Fibroblast of lung (primary cell): ENCODE measurements around the gene ADARB1. TPM values are rescaled to one million over a fixed set of nuclear protein-coding genes. Genes with fewer than 3 reads are reported as not detected.

Experiments
- DNase-seq, 2 donors: peaks; one replicate each; pipeline versions ENCODE4 v3.0.0 to v3.0.0-alpha.2; 2010; ENCODE audit warnings: low read depth in 2 of 2
- H2AFZ ChIP-seq: 2 replicates; pipeline ENCODE4 v1.5.1; 2012; ENCODE audit warnings: low read length, control low read depth, inconsistent platforms
- H3K27ac ChIP-seq: 2 replicates; pipeline ENCODE4 v1.5.1; 2011; ENCODE audit warnings: low read length, control low read depth; ENCODE audit not compliant: insufficient read depth
- H3K27me3 ChIP-seq: 2 replicates; pipeline ENCODE4 v1.5.1; 2011; ENCODE audit warnings: mild to moderate bottlenecking, low read length; ENCODE audit not compliant: control insufficient read depth, insufficient read depth
- H3K36me3 ChIP-seq: 2 replicates; pipeline ENCODE4 v1.5.1; 2011; ENCODE audit warnings: low read length; ENCODE audit not compliant: control insufficient read depth, insufficient read depth
- H3K4me1 ChIP-seq: 2 replicates; pipeline ENCODE4 v1.5.1; 2011; ENCODE audit warnings: low read length; ENCODE audit not compliant: control insufficient read depth, insufficient read depth; ENCODE audit errors: extremely low read depth
- H3K4me2 ChIP-seq: 2 replicates; pipeline ENCODE4 v1.5.1; 2011; ENCODE audit warnings: low read length, control low read depth; ENCODE audit not compliant: insufficient read depth; ENCODE audit errors: extremely low read depth
- H3K4me3 ChIP-seq, 4 experiments: fragments of 200-600 bp in 1 of 4; sonication (generic) in 1 of 4; replicated peaks in 1 of 4; 2 replicates each; pipeline ENCODE4 v1.5.1; 2011 to 2016; ENCODE audit warnings: low read length in 4 of 4, low read depth in 3 of 4, mild to moderate bottlenecking in 3 of 4, control low read depth in 2 of 4, inconsistent platforms in 1 of 4, mixed read lengths in 1 of 4; ENCODE audit not compliant: insufficient read depth in 1 of 4; ENCODE audit errors: control extremely low read depth in 1 of 4
- H3K79me2 ChIP-seq: 2 replicates; pipeline ENCODE4 v1.5.1; 2012; ENCODE audit warnings: mild to moderate bottlenecking, low read length, inconsistent platforms; ENCODE audit not compliant: control insufficient read depth, insufficient read depth
- H3K9ac ChIP-seq: 2 replicates; pipeline ENCODE4 v1.5.1; 2011; ENCODE audit warnings: mild to moderate bottlenecking, low read length, control low read depth; ENCODE audit not compliant: insufficient read depth
- H3K9me3 ChIP-seq: 2 replicates; pipeline ENCODE4 v1.5.1; 2012; ENCODE audit warnings: low read depth, low read length; ENCODE audit not compliant: control insufficient read depth, insufficient read depth
- H4K20me1 ChIP-seq: 2 replicates; pipeline ENCODE4 v1.5.1; 2011; ENCODE audit warnings: low read length; ENCODE audit not compliant: control insufficient read depth, insufficient read depth; ENCODE audit errors: extremely low read depth
- CTCF ChIP-seq, 2 donors: IDR thresholded peaks in 1 of 2; conservative IDR thresholded peaks in 1 of 2; 1 replicate in 1 of 2; 2 replicates in 1 of 2; pipeline ENCODE4 v1.5.1; 2011 to 2012; ENCODE audit warnings: low read length in 2 of 2, control low read depth in 1 of 2, inconsistent platforms in 1 of 2, low read depth in 1 of 2, mild to moderate bottlenecking in 1 of 2
- EZH2 ChIP-seq: IDR thresholded peaks from 2 replicates; pipeline ENCODE4 v1.5.1; 2012; ENCODE audit warnings: low read length, control low read depth, mild to moderate bottlenecking; ENCODE audit errors: missing control alignments
- polyA plus RNA-seq, 2 donors: library from polyadenylated mRNA; depleted of rRNA in 1 of 2; stranded (reverse) in 1 of 2; unstranded in 1 of 2; fragments of >200 nt; gene quantifications; 2 replicates each; pipeline ENCODE4 v1.2.1, GENCODE V29; 2011 to 2012; ENCODE audit warnings: missing spikeins in 1 of 2
- total RNA-seq: library from RNA; depleted of rRNA; stranded (reverse); fragments of >200 nt; gene quantifications from 2 replicates; pipeline ENCODE4 v1.2.1, GENCODE V29; 2014

Gene ADARB1
- total and polyA plus RNA-seq, 2 donors (not counting 1 experiment from before 2014, with no cell fraction given) = 20.2 to 25.3 TPM

- TF ChIP-seq EZH2 = no peak
- no peak for TF ChIP-seq CTCF (conservative IDR thresholded peaks at IDR 0.05 in 1 of 2, IDR thresholded peaks at IDR 0.05 in 1 of 2; ENCODE audit: low read depth in 1 of 2, low read length in 2 of 2)
- no peak for DNase-seq
- H3K4me3 ChIP-seq = no peak overlapping the region
- H3K9me3 ChIP-seq = no peaks in the 10 kb centered on the region
- H3K36me3 ChIP-seq = peaks cover 9% of the 10 kb centered on the region
- H2AFZ ChIP-seq = no peak overlapping the region
- no peaks in the 10 kb centered on the region for H3K79me2 ChIP-seq
- no peaks in the 10 kb centered on the region for H3K4me1 ChIP-seq
- no peaks in the 10 kb centered on the region for H4K20me1 ChIP-seq
- H3K27ac ChIP-seq = no peak overlapping the region
- no peak overlapping the region for H3K4me2 ChIP-seq
- no peak overlapping the region for H3K9ac ChIP-seq
- H3K27me3 ChIP-seq = peaks cover 11% of the 10 kb centered on the region
These were observed 184.9 kb downstream of the ADARB1 start for GRCh38 chr21:45259206-45259840.

- no peak overlapping the region for H3K9ac ChIP-seq
- no peak for TF ChIP-seq EZH2
- no peak overlapping the region for H3K4me2 ChIP-seq
- H3K27me3 ChIP-seq = peaks cover 3% of the 10 kb centered on the region
- H2AFZ ChIP-seq = no peak overlapping the region
- H3K9me3 ChIP-seq = no peaks in the 10 kb centered on the region
- H3K36me3 ChIP-seq = peaks cover 13% of the 10 kb centered on the region
- H3K4me1 ChIP-seq = no peaks in the 10 kb centered on the region
- H3K79me2 ChIP-seq = no peaks in the 10 kb centered on the region
- no peak for DNase-seq
- H4K20me1 ChIP-seq = no peaks in the 10 kb centered on the region
- no peak overlapping the region for H3K4me3 ChIP-seq
- H3K27ac ChIP-seq = no peak overlapping the region
These were observed 185.9 kb downstream of the ADARB1 start for GRCh38 chr21:45260191-45260825.

GRCh38 chr21:45261093-45261492 is 186.7 kb downstream of the ADARB1 start:
- H2AFZ ChIP-seq = no peak overlapping the region
- no peak for DNase-seq
- H3K27ac ChIP-seq = no peak overlapping the region
- no peak overlapping the region for H3K4me2 ChIP-seq
- no peaks in the 10 kb centered on the region for H4K20me1 ChIP-seq
- TF ChIP-seq EZH2 (no peak), CTCF (conservative IDR thresholded peaks at IDR 0.05 in 1 of 2, IDR thresholded peaks at IDR 0.05 in 1 of 2; ENCODE audit: low read depth in 1 of 2, low read length in 2 of 2) (no peak)
- H3K79me2 ChIP-seq = no peaks in the 10 kb centered on the region
- H3K4me1 ChIP-seq = no peaks in the 10 kb centered on the region
- H3K9ac ChIP-seq = no peak overlapping the region
- no peaks in the 10 kb centered on the region for H3K9me3 ChIP-seq
- H3K4me3 ChIP-seq = no peak overlapping the region
- peaks cover 17% of the 10 kb centered on the region for H3K36me3 ChIP-seq
- peaks cover 3% of the 10 kb centered on the region for H3K27me3 ChIP-seq
